ENCODE results near the gene DYRK3. TPM values are rescaled to one million over a fixed set of nuclear protein-coding genes. Genes with fewer than 3 reads are reported as not detected.

DYRK3 gene
- total RNA-seq = 1 to 10 TPM; 2.4 to 6.6 (median 4.3) TPM
- 1 to 10 TPM in 1 of 3 donors, under 1 TPM in 2; 0.65 to 1.4 (median 0.89) TPM for polyA plus RNA-seq
- long read RNA-seq, donor 1, partial matches to known transcripts = 0 of 2 reads
- long read RNA-seq, donor 1, other reads (novel, unspliced or antisense) = 0 of 2 reads
- long read RNA-seq, donor 2, partial matches to known transcripts = 0 of 3 reads
- long read RNA-seq, donor 2, other reads (novel, unspliced or antisense) = 0 of 3 reads

DNA sequence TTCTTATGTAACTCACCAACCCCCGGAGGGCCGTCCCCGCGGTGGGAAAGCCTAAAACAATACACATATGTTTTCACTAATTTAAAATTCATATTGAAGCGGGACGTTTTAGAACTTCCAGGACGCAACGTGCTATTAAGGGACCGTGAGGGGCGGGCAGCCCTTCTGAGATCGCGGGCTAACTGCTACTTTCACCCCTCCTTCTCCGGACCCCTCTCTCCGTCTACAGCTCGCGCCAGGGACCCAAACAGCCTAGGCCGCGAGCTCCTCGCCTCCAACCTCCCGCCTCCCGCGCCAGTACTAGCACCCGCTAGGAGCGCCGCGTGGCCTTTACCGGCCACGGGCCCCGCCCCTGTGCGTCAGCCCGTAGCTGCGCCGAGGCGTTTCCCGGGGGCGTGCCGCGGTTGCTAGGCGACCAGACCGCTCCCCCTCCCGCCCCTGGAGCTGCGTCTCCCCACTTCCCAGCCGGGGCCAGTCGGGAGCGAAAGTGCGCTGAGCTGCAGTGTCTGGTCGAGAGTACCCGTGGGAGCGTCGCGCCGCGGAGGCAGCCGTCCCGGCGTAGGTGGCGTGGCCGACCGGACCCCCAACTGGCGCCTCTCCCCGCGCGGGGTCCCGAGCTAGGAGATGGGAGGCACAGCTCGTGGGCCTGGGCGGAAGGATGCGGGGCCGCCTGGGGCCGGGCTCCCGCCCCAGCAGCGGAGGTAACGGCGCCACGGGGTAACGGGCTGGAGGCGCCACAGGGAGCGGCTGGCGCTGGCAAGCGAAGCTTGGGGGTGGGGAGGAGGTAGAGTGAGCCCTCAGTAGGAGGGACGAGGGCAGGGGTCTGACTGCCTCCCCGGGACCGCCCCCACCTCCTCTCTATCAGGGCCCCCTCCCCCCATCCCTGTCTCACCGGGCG, at the start of gene DYRK3:
Gene DYRK3 (plus strand): TSS at position 457 of the 898 bp plus-strand sequence. CDS start 168 bp downstream, at position 625.
- Histone ChIP-seq H3K27ac (peak within 1 kb of the TSS in 7 of 8 donors; percentile 56 to 80 (median 68)), H3K36me3 (no peaks in the 10 kb centered on the region), H3K4me3 (peak within 1 kb of the TSS; percentile 68 to 96 (median 86)), H3K4me1 (peaks cover 8 to 46% (median 28%) of the 10 kb centered on the region in 6 donors), H3K27me3 (replicated peaks in 1 of 7) (peaks cover 0 to 11% (median 0%) of the 10 kb centered on the region in 7 donors), H3K9me3 (no peaks in the 10 kb centered on the region)
- TF ChIP-seq, protein P1, sequence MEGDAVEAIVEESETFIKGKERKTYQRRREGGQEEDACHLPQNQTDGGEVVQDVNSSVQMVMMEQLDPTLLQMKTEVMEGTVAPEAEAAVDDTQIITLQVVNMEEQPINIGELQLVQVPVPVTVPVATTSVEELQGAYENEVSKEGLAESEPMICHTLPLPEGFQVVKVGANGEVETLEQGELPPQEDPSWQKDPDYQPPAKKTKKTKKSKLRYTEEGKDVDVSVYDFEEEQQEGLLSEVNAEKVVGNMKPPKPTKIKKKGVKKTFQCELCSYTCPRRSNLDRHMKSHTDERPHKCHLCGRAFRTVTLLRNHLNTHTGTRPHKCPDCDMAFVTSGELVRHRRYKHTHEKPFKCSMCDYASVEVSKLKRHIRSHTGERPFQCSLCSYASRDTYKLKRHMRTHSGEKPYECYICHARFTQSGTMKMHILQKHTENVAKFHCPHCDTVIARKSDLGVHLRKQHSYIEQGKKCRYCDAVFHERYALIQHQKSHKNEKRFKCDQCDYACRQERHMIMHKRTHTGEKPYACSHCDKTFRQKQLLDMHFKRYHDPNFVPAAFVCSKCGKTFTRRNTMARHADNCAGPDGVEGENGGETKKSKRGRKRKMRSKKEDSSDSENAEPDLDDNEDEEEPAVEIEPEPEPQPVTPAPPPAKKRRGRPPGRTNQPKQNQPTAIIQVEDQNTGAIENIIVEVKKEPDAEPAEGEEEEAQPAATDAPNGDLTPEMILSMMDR (IDR thresholded peaks at IDR 0.05 in 8 of 11, conservative IDR thresholded peaks at IDR 0.05 in 3 of 11) = peak in 7 of 11 experiments; percentile 5 to 49 (median 31)
- peak in 1 of 3 donors; percentile 56 for TF ChIP-seq POLR2A (IDR thresholded peaks at IDR 0.05)
- TF ChIP-seq POLR2AphosphoS5 (IDR thresholded peaks at IDR 0.05) = peak; percentile 91 to 97 (median 92)
- intact Hi-C loops (cut with DNase I; ENCODE audit: low total_unique reads) = loop anchor here (10.0 kb wide), 2 partner anchors 279 to 349 kb away; no protein-coding TSS in a partner anchor
- 0 to 1% (median 1%) methylated on average over 43 to 84 of the region's 84 CpGs for WGBS, 5 donors
- peak; percentile 97 for DNase-seq

DNA sequence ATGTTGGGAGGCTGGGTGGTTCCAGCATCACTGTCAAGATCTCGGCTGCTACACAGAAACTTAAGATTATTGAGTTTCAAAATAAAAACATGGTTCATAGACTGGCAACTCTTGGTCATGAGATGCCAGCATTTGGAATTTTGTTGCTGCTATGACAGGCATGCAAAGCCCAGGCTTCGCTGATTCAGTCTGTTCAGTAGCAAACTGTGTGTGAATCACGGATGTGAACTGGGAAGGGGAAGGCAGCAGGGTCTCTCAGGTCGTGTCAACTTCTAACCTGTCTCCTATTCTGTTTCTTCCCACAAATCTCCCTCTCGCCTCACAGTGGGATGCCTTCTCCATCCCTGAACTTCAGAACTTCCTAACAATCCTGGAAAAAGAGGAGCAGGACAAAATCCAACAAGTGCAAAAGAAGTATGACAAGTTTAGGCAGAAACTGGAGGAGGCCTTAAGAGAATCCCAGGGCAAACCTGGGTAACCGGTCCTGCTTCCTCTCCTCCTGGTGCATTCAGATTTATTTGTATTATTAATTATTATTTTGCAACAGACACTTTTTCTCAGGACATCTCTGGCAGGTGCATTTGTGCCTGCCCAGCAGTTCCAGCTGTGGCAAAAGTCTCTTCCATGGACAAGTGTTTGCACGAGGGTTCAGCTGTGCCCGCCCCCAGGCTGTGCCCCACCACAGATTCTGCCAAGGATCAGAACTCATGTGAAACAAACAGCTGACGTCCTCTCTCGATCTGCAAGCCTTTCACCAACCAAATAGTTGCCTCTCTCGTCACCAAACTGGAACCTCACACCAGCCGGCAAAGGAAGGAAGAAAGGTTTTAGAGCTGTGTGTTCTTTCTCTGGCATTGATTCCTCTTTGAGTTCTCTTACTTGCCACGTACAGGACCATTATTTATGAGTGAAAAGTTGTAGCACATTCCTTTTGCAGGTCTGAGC, 48.6 kb upstream of the DYRK3 start:
- no peak for DNase-seq
- Histone ChIP-seq H3K36me3 (peaks cover 7 to 99% (median 74%) of the 10 kb centered on the region in 6 donors), H3K27ac (peak overlapping the region in 5 of 8 donors; percentile 64 to 98 (median 66)), H3K4me1 (peaks cover 35 to 100% (median 74%) of the 10 kb centered on the region in 6 donors), H3K27me3 (replicated peaks in 1 of 7) (no peaks in the 10 kb centered on the region), H3K4me3 (no peak overlapping the region), H3K9me3 (no peaks in the 10 kb centered on the region)
- TF ChIP-seq, protein P1 (IDR thresholded peaks at IDR 0.05 in 8 of 11, conservative IDR thresholded peaks at IDR 0.05 in 3 of 11) = no peak
- intact Hi-C loops (cut with DNase I; ENCODE audit: low total_unique reads) = no loop called here
- WGBS, 5 donors = 75 to 87% (median 84%) methylated on average over 13 of the region's 13 CpGs

DNA sequence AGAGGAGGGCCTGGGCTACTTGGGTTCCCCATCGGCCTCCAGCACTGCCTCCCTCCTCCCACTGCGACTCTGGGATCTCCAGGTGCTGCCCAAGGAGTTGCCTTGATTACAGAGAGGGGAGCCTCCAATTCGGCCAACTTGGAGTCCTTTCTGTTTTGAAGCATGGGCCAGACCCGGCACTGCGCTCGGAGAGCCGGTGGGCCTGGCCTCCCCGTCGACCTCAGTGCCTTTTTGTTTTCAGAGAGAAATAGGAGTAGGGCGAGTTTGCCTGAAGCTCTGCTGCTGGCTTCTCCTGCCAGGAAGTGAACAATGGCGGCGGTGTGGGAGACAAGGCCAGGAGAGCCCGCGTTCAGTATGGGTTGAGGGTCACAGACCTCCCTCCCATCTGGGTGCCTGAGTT, 47.4 kb upstream of the DYRK3 start:
- H3K27me3 ChIP-seq (replicated peaks in 1 of 7) = no peaks in the 10 kb centered on the region
- no peak overlapping the region for H3K4me3 ChIP-seq
- WGBS, 5 donors = 73 to 94% (median 80%) methylated on average over 10 to 14 of the region's 14 CpGs
- no peaks in the 10 kb centered on the region for H3K9me3 ChIP-seq
- intact Hi-C loops (cut with DNase I; ENCODE audit: low total_unique reads) = no loop called here
- TF ChIP-seq POLR2A (IDR thresholded peaks at IDR 0.05) (no peak), POLR2AphosphoS5 (IDR thresholded peaks at IDR 0.05) (peak in 2 of 3 donors; percentile 22 to 68)
- peak overlapping the region in 7 of 8 donors; percentile 61 to 73 (median 66) for H3K27ac ChIP-seq
- peaks cover 23 to 99% (median 67%) of the 10 kb centered on the region in 6 donors for H3K4me1 ChIP-seq
- DNase-seq = no peak
- H3K36me3 ChIP-seq = peaks cover 7 to 100% (median 84%) of the 10 kb centered on the region in 6 donors

DNA sequence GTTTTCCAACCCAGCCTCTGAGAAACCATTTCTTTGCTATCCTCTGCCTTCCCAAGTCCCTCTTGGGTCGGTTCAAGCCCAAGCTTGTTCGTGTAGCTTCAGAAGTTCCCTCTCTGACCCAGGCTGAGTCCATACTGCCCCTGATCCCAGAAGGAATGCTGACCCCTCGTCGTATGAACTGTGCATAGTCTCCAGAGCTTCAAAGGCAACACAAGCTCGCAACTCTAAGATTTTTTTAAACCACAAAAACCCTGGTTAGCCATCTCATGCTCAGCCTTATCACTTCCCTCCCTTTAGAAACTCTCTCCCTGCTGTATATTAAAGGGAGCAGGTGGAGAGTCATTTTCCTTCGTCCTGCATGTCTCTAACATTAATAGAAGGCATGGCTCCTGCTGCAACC, 46.8 kb upstream of the DYRK3 start:
- peaks cover 18 to 93% (median 61%) of the 10 kb centered on the region in 6 donors for H3K4me1 ChIP-seq
- H3K4me3 ChIP-seq = no peak overlapping the region
- DNase-seq = no peak
- peaks cover 7 to 100% (median 84%) of the 10 kb centered on the region in 6 donors for H3K36me3 ChIP-seq
- no peaks in the 10 kb centered on the region for H3K27me3 ChIP-seq (replicated peaks in 1 of 7)
- peak overlapping the region in 7 of 8 donors; percentile 61 to 73 (median 66) for H3K27ac ChIP-seq
- TF ChIP-seq POLR2A (IDR thresholded peaks at IDR 0.05) (no peak), POLR2AphosphoS5 (IDR thresholded peaks at IDR 0.05) (no peak)
- TF ChIP-seq, protein P1 (IDR thresholded peaks at IDR 0.05 in 8 of 11, conservative IDR thresholded peaks at IDR 0.05 in 3 of 11) = no peak
- intact Hi-C loops (cut with DNase I; ENCODE audit: low total_unique reads) = no loop called here
- WGBS, 5 donors = 72 to 85% (median 72%) methylated on average over 6 of the region's 6 CpGs
- no peaks in the 10 kb centered on the region for H3K9me3 ChIP-seq
